Effector CD8-positive, alpha-beta T cell (primary cell): ENCODE measurements around the gene GBP3.
"Not testable (repeated sequence)": the region's sequence is repeated elsewhere in the genome, so short reads cannot be mapped to it uniquely, and the experiment has no call there.

ENCODE experiments used
- DNase-seq: peaks from one replicate; lab custom pipeline; 2025; lab: John Stamatoyannopoulos, UW

The GBP3 gene

DNA sequence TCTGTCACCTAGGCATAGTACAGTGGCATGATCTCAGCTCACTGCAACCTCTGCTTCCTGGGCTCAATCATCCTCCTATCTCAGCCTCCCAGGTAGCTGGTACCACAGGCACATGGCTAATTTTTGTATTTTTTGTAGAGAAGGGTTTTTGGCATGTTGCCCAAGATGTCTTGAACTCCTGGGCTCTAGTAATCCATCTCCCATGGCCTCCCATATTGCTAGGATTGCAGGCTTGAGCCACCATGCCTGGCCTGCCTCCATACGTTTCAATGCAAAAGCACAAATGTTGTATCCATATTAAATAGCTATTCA is 17.6 kb upstream of the GBP3 start:
- no peak for DNase-seq

DNA sequence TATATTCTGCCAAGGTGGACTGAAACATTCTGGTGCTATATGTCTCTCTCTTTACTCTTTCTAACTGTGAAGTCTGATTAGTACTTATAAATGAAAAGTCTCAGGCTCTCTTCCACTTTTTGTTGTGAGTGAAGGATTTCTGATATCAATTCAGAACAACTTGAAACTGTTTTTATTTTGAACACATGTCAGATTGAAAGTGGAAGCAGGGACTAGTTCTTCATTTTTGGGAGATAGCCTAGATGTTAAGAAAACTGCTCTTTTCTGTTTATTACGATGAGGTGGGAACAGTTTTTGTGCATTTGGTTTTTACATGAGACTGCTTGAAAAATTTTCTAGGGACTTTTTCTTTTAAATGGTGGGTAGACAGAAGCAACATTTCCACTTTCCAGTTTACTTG is 14.5 kb upstream of the GBP3 start:
- no peak for DNase-seq

DNA sequence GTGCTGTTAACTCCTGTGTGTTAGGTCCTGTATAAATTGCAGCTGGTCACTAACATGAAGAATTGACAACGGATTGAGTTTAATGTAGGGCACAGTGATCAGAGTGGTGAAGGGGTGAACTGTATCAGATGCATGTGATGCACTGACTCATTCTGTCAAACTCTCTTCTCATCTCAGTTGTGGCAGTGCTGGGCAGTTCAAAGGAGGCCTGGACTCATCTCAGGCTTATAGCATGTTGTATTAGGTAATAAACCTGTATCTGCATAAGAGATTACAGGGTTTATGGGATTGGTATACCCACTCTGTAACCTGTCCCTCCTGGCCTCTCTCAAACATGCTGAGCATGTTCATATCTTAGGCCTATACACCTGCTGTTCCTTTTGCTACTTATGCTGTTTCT is 12.4 kb upstream of the GBP3 start:
- DNase-seq = no peak

DNA sequence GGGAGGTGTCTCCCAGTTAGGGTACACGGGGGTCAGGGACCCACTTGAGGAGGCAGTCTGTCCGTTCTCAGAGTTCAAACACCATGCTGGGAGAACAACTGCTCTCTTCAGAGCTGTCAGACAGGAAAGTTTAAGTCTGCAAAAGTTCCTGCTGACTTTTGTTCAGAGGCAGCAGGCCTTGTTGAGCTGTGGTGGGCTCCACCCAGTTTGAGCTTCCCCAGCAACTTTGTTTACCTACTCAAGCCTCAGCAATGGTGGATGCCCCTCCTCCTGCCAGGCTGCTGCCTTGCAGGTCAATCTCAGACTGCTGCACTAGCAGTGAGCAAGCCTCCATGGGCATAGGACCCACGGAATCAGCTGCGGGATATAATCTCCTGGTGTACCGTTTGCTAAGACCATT is 11.3 kb upstream of the GBP3 start:
- not testable (repeated sequence) for DNase-seq

DNA sequence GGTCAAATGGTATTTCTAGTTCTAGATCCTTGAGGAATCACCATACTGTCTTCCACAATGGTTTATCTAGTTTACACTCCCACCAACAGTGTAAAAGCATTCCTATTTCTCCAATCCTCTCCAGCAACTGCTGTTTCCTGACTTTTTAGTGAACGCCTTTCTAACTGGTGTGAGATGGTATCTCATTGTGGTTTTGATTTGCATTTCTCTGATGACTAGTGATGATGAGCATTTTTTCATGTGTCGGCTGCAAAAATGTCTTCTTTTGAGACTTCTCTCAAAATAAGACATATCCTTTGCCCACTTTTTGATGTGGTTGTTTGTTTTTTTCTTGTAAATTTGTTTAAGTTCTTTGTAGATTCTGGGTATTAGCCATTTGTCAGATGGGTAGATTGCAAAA is 6.4 kb upstream of the GBP3 start:
- DNase-seq = not testable (repeated sequence)

DNA sequence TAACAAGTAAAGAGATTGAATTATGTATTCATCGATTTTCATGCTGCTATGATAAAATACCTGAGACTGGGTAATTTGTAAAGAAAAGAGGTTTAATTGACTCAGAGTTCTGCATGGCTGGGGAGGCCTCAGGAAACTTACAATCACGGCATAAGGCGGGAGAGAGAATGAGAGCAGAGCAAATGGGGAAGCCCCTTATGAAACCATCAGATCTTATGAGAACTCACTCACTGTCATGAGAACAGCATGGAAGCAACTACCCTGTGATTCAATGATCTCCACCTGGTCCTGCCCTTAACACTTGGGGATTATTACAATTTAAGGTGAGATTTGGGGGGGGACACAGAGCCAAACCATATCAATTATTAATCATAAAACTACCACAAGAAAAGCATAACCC is 3.3 kb upstream of the GBP3 start:
- DNase-seq = no peak

DNA sequence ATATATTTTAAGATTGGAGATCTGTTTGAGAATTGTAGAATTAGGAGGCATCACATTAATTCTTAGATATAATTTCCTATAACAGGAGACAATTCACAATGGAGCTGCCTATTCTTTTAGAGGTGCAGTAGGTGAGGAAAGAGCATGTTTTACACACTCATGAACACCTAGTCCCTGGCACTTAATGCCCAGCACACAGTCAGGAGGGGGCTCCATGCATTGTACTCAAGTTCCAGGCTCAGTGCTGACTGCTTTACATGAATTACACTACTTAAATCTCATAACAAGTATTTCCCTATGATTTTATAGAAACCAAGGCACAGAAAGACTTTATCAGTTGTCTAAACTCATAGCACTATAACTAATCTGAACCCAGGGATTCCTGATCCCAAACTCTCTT is 360 bp upstream of the GBP3 start:
- no peak for DNase-seq

DNA sequence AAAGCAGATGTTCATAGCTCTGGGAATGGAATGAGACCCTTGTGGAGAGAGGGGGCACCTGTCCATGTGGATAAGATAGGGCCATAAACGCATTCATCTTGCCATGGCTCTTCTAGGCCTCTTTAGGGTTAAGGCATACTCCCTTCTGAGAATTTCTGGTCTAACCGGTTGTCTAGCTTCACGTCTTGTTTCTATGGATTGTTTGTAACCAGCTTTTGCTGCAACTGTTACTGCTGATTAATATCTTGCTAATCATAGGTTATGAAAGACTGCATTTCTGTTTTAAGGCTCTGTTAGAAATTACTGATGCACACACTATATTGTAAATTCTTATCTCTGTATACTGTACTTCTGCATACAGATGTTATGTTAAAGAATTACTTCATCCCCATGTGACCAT is 4.3 kb downstream of the GBP3 start:
- not testable (repeated sequence) for DNase-seq

DNA sequence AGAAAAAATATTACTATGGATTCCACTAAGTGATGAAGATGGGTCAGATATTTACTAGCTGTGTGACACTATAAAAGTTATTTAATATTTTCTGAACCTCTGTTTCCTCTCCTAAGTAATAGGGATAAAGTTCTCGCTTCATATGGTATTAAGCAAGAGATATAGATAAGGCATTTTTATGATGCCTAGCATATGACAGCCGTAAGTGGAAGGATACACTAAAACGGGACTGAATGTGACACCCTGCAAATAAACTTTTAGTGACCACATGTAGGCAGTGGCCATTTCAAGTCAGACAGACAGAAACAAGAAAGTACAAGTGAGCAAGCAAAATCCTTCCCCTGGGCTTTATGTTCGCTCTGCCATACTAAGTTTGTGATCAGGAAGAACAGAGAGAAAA is 14.2 kb downstream of the GBP3 start:
- DNase-seq = no peak

DNA sequence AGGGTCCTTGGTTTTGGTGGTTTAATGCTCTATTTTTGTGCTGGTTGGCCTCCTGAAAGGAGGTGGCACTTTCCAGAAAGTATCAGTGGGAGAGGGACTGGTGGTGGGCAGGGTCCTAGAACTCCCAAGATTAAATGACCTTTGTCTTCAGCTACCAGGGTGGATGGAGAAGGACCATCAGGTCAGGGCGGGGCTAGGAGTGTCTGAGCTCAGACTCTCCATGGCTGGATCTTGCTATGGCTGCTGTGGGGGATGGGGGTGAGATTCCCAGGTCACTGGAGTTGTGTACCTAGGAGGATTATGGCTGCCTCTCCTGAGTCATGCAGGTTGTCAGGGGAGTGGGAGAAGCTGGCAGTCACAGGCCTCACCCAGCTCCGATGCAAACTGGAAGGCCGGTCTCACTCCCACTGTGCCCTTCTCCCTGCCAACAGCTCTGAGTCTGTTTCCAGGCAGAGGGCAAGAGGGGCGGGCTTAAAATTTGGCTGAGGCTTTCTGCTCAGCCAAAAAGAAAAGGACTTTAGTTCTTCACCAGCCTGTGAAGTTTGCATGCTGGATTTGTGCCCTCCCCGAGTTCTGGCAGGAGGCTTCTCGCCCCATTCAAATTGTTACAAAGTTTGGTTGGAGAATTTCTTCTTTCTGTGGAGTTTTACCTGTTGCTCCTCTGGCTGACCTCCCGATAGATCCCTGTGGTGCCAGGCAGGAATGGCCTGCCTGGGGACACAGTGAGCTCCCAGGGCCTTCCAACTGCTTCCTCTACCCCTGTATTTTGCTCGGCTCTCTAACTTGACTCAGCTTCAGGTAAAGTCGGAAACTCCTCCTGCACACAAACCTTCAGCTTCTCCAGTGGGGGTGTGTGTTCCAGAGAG is 17.1 kb downstream of the GBP3 start:
- no peak for DNase-seq

DNA sequence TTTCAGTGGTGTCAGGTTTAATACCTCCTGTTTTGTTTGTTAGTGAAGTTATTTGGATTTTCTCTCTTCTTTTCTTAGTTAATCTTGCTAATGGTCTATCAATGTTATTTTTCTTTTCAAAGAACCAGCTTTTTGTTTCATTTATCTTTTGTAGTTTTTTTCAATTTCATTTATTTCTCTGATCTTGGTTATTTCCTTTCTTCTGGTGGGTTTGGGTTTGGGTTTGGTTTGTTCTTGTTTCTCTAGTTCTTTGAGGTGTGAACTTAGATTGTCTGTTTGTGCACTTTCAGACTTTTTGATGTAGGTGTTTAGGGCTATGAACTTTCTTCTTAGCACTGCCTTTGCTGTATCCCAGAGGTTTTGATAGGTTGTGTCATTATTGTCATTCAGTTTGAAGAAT is 20.5 kb downstream of the GBP3 start:
- DNase-seq = not testable (repeated sequence)

DNA sequence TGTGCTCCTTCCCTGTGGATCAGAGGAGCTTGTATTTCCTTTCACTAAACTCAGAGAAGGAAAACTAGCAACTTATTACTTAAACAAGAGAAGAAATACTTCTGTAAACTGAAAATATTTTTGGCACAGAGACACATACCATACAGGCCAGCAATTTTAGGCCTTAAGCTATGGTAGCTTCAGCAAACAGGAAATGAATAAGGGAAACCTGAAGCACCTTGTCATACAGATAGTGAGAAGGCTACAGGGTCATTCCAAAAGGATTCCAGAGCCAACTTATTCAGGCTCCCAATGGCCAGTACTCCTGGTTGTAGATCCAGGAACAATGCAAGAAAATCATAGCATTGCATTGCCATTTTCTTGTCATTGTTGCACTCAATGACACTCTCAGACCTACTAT is 21.2 kb downstream of the GBP3 start:
- DNase-seq = no peak

DNA sequence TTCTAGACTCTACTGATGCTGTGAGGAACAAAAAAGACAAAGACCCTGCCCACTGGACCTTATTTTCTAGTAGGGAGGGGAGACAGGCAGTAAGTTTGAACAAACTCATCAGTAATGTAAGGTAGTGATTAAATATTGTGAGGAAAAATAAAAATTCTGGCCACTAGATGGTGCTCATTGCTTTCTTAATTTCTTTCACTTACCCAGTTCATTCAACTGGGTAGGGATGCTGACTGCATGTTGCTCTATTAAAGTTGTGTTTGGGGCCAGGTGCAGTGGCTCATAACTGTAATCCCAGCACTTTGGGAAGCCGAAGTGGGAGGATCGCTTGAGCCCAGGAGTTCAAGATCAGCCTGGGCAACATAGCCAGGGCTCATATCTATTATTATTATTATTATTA is 23.9 kb downstream of the GBP3 start:
- no peak for DNase-seq

DNA sequence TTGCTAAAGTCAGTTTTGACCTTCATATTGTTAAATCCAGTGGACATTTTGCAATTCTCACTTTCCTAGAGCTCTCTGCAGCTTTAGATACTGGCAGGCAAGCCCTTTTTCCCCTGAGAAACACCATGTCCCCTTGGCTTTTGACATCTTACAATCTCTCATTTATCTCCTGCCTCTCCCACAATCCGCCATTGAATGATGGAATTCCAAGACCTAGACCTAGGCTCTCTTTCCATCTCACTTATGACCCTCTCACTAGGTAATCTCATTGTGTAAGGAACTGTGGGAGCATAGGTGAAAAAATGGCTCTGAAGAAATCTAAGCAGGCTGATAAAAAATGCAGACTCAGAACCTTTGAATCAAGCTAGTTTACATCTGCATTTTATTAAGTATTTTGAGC is 32.2 kb downstream of the GBP3 start:
- no peak for DNase-seq

DNA sequence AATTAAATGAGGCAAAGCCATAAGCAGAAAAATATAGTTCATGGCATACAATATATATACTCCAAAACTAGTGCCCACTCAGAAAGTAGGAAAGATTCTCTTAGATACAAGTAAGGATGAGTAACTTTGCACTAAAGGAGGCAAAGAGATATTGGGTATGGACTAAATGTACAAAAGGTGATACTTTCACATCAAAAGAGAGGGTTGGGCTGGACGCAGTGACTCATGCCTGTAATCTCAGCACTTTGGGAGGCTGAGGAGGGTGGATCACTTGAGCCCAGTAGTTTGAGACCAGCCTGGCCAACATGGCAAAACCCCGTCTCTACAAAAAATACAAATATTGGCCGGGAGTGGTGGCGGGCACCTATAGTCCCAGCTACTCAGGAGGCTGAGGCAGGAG is 37.0 kb downstream of the GBP3 start:
- no peak for DNase-seq

DNA sequence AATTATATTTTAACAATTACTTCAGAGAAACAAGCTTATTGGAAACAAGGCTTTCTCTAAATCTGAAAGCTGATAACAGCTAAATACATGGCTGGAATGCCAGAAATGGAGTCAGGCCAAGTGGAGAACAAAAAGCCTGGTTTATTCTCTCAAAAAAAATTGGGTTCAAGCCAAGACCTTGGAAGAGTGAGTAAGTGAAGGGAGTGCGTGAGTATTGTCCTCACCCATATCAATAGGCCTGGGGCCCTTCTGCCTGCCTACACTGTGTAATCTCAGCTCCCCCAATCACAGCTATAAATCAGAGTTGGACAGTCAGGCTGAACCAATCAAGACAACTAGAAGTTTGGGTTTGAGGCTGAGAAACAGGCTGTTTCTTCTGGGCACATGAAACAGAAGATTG is 37.6 kb downstream of the GBP3 start:
- DNase-seq = no peak

DNA sequence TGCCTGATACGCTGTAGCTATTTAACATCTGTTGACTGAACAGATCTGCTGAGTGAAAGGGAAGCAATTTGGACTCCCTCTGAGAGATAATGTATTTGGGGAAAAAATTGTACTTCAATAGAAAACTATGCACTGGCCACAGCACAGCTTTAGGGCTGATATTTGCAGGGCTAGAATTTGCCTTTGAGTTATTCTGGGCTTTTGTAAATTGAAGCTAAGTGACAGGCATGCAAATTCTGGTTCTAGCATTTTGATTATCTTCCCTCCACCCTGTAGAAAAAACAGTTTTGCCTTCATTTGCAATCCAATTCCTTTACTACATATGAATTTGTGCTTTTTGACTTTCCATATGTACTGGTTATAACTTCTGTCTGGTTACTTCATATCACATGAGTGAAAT is 38.1 kb downstream of the GBP3 start:
- no peak for DNase-seq

DNA sequence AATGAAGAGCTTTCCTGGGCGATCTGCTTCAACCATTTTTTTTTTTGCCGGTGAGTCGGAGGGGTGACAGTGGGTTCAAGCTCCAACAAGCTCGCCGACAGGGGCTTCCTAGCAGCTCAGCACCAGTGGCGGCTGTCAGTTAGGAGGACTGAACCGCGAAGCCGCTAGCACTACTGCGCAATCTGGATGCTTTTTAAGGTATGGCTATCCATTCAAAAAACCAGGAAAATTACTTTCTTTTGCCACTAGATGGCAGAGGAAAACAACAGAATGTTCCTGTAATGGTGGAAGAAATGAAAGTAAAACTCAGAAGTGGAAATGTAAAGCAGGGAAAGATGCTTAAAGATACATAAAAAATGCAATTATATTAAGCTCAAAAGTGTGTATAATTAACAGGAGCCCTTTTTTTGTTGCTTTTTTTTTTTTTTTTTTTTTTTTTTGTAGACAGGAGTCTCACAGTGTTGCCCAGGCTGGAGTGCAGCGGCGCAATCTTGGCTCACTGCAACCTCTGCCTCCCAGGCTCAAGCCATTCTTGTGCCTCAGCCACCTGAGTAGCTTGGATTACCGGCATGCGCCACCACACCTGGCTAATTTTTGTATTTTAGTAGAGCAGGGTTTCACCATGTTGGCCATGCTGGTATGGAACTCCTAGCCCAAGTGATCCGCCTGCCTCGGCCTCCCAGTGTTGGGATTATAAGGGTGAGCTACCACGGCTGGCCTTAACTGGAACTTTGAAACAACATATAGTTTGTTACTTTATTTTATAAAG is 38.7 kb downstream of the GBP3 start:
- DNase-seq = peak; percentile 26

DNA sequence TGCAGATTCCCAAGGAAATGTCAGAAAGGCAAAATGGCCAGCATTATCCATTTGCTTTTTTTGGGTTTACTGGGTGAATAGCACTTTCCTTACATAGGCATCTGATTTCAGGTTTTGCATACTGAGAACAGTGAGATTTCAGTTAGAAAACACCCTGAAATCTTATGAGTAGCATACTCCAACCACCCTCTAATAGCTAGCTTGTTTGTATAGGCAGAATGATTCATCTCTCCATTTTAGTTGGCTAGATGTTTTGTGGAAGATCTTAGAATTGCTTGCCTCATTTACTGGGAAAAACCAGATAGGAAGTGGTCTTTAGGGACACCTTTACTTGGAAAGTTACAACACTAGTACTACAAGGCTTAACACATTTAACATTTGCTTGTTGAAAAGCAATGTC is 40.6 kb downstream of the GBP3 start:
- no peak for DNase-seq

DNA sequence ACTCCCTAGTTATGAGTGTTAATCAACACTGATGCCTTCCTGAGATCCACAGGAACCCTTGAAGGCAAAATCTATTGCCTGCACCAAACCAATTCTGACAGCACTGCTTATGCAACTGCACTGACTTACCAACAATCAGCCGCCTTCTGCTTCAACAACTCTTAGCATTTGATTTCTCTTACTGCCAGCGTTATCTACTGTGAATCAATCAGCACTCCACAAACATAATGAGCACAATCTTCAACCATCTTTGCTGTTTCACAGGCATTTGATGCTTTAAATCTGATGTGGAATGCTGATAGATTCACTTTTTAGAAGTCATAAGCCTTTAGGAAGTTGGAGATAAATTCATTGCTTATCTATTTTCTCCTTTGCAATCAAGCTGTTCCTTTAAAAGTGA is 41.2 kb downstream of the GBP3 start:
- DNase-seq = not testable (repeated sequence)

DNA sequence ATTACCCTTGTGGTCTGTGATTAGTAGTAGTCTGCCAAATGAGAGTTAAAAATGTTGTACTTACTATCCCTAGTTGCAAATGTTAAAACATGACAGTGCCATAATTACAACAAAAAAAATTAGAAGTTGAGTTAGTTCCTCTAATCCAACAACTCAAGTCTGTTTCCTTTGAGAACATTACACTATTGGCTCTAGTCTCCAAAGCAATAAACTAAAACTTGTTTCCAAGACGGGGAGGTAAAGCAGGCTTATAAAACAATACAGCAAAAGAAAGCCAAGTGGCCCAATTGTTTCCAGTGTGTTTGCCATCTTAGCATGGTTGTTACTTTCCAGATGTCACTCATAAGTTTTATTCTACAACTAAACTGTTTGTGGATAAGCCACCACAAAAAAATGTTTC is 41.8 kb downstream of the GBP3 start:
- DNase-seq = no peak

DNA sequence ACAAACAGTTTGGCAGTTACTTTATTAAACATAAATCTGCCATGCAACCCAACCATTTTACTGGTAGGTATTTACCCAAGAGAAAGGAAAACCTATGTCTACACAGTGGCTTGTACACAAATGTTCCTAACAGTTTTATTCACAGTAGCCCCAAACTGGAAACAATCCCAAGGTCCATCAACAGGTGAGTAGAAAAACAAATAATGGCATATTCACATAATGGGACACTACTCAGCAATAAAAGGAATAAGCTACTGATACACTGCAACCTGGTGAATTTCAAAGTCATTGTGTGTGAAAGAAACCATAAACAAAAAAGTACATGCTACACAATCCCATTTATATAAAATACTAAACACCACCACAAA is 42.9 kb downstream of the GBP3 start:
- DNase-seq = no peak

DNA sequence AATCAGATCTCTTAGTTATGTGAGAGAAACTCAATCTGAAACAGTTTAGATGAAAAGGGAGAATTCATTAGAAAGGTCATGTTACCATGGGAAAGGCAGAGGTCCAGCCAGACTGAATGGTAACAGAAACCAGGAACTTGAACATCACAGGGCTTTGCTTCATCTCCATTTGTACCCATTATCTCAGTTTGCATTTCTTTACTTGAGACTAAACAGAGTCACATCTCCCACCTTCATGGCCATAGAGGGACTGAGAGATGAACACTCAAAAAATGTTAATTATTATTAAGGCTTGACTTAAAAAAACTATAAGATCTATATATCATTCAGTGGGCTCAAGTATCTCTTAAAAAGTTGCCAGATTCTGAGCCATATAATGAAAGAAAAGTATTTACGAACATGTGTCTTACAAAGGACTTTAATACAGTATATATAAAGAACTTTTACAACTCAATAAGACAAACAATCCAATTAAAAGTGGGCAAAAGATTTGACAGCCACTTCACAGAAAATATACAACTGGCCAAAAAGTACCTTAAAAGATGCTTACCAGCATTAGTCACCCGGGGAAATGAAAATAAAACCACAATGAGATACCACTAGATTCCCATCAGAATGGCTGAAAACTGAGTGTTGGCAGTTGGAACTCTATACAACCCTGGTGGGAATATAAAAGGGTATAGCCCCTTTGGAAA is 43.5 kb downstream of the GBP3 start:
- DNase-seq = no peak
